OCI-LY1 (cell line): Measurements from ENCODE around the gene IGSF11.

ENCODE experiments used
- H2AFZ ChIP-seq: fragments of 200-600 bp; sonication (generic), shearing (Covaris generic); 2 replicates; pipeline ENCODE4 v1.6.0; 2014; ENCODE audit warnings: antibody characterized with exemption, mild to moderate bottlenecking, low read length
- H3F3A ChIP-seq: fragments of 200-600 bp; sonication (generic), shearing (Covaris generic); 2 replicates; pipeline ENCODE4 v1.6.0; 2014; ENCODE audit warnings: mild to moderate bottlenecking, antibody characterized with exemption, low read length, moderate library complexity; ENCODE audit not compliant: insufficient read depth
- H3K27ac ChIP-seq: fragments of 200-600 bp; sonication (generic); 2 replicates; pipeline ENCODE4 v1.5.1; 2014; ENCODE audit warnings: low read length, mixed run types, mild to moderate bottlenecking, low read depth; ENCODE audit not compliant: poor library complexity, severe bottlenecking
- H3K27me3 ChIP-seq: fragments of 200-600 bp; sonication (generic); 2 replicates; pipeline ENCODE4 v1.6.0; 2014; ENCODE audit warnings: antibody characterized with exemption, mild to moderate bottlenecking, low read length, moderate library complexity; ENCODE audit not compliant: insufficient read depth
- H3K36me3 ChIP-seq: fragments of 200-600 bp; sonication (generic); 2 replicates; pipeline ENCODE4 v1.6.1; 2014; ENCODE audit warnings: mild to moderate bottlenecking, antibody characterized with exemption, low read length, moderate library complexity, mixed read lengths; ENCODE audit not compliant: insufficient read depth
- H3K4me1 ChIP-seq: fragments of 200-600 bp; sonication (generic); 2 replicates; pipeline ENCODE4 v1.5.1; 2014; ENCODE audit warnings: mild to moderate bottlenecking, low read length, moderate library complexity; ENCODE audit not compliant: insufficient read depth, severe bottlenecking
- H3K4me2 ChIP-seq: fragments of 200-600 bp; sonication (generic), shearing (Covaris generic); 2 replicates; pipeline ENCODE4 v1.6.1; 2014; ENCODE audit warnings: low read length
- H3K4me3 ChIP-seq: fragments of 200-600 bp; sonication (generic); 2 replicates; pipeline ENCODE4 v1.5.1; 2014; ENCODE audit warnings: low read length, low read depth, mild to moderate bottlenecking, mixed read lengths; ENCODE audit not compliant: poor library complexity, severe bottlenecking
- H3K79me2 ChIP-seq: fragments of 200-600 bp; shearing (Covaris generic); 2 replicates; pipeline ENCODE4 v1.6.1; 2016; ENCODE audit warnings: mixed run types, low read length, mixed read lengths; ENCODE audit not compliant: insufficient read depth
- H3K9ac ChIP-seq: fragments of 200-600 bp; sonication (generic), shearing (Covaris generic); 2 replicates; pipeline ENCODE4 v1.6.1; 2014; ENCODE audit warnings: mild to moderate bottlenecking, low read length, mixed read lengths
- H3K9me2 ChIP-seq: fragments of 200-600 bp; sonication (generic), shearing (Covaris generic); 2 replicates; pipeline ENCODE4 v1.6.1; 2014; ENCODE audit warnings: low read depth, mild to moderate bottlenecking, low read length, mixed read lengths
- H3K9me3 ChIP-seq: fragments of 200-600 bp; shearing (Covaris generic); 2 replicates; pipeline ENCODE4 v1.6.1; 2014; ENCODE audit warnings: low read length, mixed read lengths
- H4K20me1 ChIP-seq: fragments of 200-600 bp; sonication (generic), shearing (Covaris generic); 2 replicates; pipeline ENCODE4 v1.6.0; 2016; ENCODE audit warnings: mild to moderate bottlenecking, low read length; ENCODE audit not compliant: insufficient read depth
- CTCF ChIP-seq: fragments of 200-600 bp; sonication (generic), shearing (Covaris generic); IDR thresholded peaks from 2 replicates; pipeline ENCODE4 v1.5.1; 2017; ENCODE audit warnings: mild to moderate bottlenecking, antibody characterized with exemption, low read length, moderate library complexity, mixed read lengths
- EZH2 ChIP-seq: fragments of 200-600 bp; sonication (generic), shearing (Covaris generic); IDR thresholded peaks from 2 replicates; pipeline ENCODE4 v1.8.0; 2017; ENCODE audit warnings: borderline replicate concordance, mixed run types, mild to moderate bottlenecking, antibody characterized with exemption, low read length, moderate library complexity, mixed read lengths

IGSF11 gene

GRCh38 chr3:118974356-118975097 is 60.1 kb downstream of the IGSF11 start:
- Histone ChIP-seq H3K9ac (no peak overlapping the region), H3K79me2 (no peaks in the 10 kb centered on the region), H3K36me3 (no peaks in the 10 kb centered on the region), H3K4me3 (no peak overlapping the region), H3K4me1 (no peaks in the 10 kb centered on the region), H3K9me3 (no peaks in the 10 kb centered on the region), H3K27me3 (no peaks in the 10 kb centered on the region), H3K27ac (no peak overlapping the region), H4K20me1 (no peaks in the 10 kb centered on the region), H3K9me2 (no peaks in the 10 kb centered on the region), H2AFZ (no peak overlapping the region), H3K4me2 (no peak overlapping the region), H3F3A (no peaks in the 10 kb centered on the region)
- TF ChIP-seq EZH2: no peak
- TF ChIP-seq CTCF: no peak

DNA sequence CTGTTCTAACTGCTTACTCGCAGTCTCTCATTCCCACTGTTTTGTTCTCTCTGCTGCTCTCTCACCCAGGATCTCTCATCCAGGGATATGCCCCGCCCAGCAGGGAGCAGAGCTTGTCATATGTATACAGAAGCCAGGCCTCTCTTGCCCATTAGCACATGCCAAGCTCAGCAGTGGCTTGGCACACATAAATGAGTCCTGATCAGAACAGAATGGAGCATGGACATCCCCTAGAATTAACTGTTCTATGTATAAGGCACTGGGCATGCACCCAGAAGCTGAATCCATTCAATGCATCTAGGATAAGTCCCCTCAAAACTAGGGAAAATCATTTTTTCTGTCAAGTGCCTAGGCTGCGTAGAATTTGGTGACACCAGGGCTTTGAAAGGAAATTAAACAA is 61.6 kb downstream of the IGSF11 start:
- Histone ChIP-seq H3K4me2 (no peak overlapping the region), H4K20me1 (no peaks in the 10 kb centered on the region), H3K36me3 (no peaks in the 10 kb centered on the region), H3K9me3 (no peaks in the 10 kb centered on the region), H3K27me3 (no peaks in the 10 kb centered on the region), H3K4me1 (no peaks in the 10 kb centered on the region), H3F3A (no peaks in the 10 kb centered on the region), H3K4me3 (no peak overlapping the region), H2AFZ (no peak overlapping the region), H3K9ac (no peak overlapping the region), H3K79me2 (no peaks in the 10 kb centered on the region), H3K9me2 (no peaks in the 10 kb centered on the region), H3K27ac (no peak overlapping the region)
- TF ChIP-seq EZH2: no peak
- no peak for TF ChIP-seq CTCF

GRCh38 chr3:118970819-118971218 is 63.8 kb downstream of the IGSF11 start:
- H4K20me1 ChIP-seq: no peaks in the 10 kb centered on the region
- no peaks in the 10 kb centered on the region for H3K36me3 ChIP-seq
- H3K27me3 ChIP-seq: no peaks in the 10 kb centered on the region
- no peaks in the 10 kb centered on the region for H3K79me2 ChIP-seq
- no peak overlapping the region for H3K9ac ChIP-seq
- H2AFZ ChIP-seq: no peak overlapping the region
- H3K4me1 ChIP-seq: no peaks in the 10 kb centered on the region
- no peak for TF ChIP-seq EZH2
- TF ChIP-seq CTCF: no peak
- H3F3A ChIP-seq: no peaks in the 10 kb centered on the region
- no peaks in the 10 kb centered on the region for H3K9me2 ChIP-seq
- H3K9me3 ChIP-seq: no peaks in the 10 kb centered on the region
- no peak overlapping the region for H3K27ac ChIP-seq
- H3K4me3 ChIP-seq: no peak overlapping the region
- no peak overlapping the region for H3K4me2 ChIP-seq
